ENCODE data around the gene KRT3.

The KRT3 gene

DNA sequence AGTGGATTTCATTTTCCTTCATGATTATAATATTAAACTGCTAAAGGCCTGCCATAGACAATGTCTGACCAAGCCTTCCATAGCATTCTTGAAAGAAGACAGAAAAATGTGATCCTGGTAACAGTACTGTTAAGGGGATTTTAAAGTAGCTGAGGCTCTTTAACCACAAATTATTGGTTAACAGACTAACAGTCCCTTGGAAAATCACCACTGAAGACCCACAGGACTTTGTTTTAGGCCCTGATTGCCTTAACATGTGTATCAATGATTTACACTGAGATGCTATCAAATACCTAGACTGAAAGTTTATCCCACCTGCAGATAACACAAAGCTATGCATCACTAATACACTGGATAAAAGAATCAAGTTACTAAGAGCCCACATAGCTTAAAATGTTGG, 32.2 kb upstream of the KRT3 start:
- no peak for TF ChIP-seq ZC3H10 (CRISPR knock-in tag; IDR thresholded peaks at IDR 0.05)
- no peak for TF ChIP-seq ZFP3 (CRISPR knock-in tag; IDR thresholded peaks at IDR 0.05)
- no peak for TF ChIP-seq ZFP30 (CRISPR knock-in tag; IDR thresholded peaks at IDR 0.05)
- no peak for TF ChIP-seq ESRRG (CRISPR knock-in tag; IDR thresholded peaks at IDR 0.05)
- no peak for TF ChIP-seq TCF4 (CRISPR knock-in tag; IDR thresholded peaks at IDR 0.05; ENCODE audit: borderline replicate concordance)
- no peak for TF ChIP-seq OSR1 (CRISPR knock-in tag; IDR thresholded peaks at IDR 0.05)
- no peak for TF ChIP-seq RARB (CRISPR knock-in tag; IDR thresholded peaks at IDR 0.05)
- no peak for TF ChIP-seq PPARA (CRISPR knock-in tag; IDR thresholded peaks at IDR 0.05; ENCODE audit: borderline replicate concordance)
- TF ChIP-seq ZNF8 (CRISPR knock-in tag; IDR thresholded peaks at IDR 0.05): no peak
- TF ChIP-seq, protein P1, sequence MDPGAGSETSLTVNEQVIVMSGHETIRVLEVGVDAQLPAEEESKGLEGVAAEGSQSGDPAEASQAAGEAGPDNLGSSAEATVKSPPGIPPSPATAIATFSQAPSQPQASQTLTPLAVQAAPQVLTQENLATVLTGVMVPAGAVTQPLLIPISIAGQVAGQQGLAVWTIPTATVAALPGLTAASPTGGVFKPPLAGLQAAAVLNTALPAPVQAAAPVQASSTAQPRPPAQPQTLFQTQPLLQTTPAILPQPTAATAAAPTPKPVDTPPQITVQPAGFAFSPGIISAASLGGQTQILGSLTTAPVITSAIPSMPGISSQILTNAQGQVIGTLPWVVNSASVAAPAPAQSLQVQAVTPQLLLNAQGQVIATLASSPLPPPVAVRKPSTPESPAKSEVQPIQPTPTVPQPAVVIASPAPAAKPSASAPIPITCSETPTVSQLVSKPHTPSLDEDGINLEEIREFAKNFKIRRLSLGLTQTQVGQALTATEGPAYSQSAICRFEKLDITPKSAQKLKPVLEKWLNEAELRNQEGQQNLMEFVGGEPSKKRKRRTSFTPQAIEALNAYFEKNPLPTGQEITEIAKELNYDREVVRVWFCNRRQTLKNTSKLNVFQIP (CRISPR knock-in tag; IDR thresholded peaks at IDR 0.05; ENCODE audit: borderline replicate concordance, low read depth): no peak
- TF ChIP-seq, protein P2, sequence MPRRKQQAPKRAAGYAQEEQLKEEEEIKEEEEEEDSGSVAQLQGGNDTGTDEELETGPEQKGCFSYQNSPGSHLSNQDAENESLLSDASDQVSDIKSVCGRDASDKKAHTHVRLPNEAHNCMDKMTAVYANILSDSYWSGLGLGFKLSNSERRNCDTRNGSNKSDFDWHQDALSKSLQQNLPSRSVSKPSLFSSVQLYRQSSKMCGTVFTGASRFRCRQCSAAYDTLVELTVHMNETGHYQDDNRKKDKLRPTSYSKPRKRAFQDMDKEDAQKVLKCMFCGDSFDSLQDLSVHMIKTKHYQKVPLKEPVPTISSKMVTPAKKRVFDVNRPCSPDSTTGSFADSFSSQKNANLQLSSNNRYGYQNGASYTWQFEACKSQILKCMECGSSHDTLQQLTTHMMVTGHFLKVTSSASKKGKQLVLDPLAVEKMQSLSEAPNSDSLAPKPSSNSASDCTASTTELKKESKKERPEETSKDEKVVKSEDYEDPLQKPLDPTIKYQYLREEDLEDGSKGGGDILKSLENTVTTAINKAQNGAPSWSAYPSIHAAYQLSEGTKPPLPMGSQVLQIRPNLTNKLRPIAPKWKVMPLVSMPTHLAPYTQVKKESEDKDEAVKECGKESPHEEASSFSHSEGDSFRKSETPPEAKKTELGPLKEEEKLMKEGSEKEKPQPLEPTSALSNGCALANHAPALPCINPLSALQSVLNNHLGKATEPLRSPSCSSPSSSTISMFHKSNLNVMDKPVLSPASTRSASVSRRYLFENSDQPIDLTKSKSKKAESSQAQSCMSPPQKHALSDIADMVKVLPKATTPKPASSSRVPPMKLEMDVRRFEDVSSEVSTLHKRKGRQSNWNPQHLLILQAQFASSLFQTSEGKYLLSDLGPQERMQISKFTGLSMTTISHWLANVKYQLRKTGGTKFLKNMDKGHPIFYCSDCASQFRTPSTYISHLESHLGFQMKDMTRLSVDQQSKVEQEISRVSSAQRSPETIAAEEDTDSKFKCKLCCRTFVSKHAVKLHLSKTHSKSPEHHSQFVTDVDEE (CRISPR knock-in tag; IDR thresholded peaks at IDR 0.05): no peak
- TF ChIP-seq, protein P3, sequence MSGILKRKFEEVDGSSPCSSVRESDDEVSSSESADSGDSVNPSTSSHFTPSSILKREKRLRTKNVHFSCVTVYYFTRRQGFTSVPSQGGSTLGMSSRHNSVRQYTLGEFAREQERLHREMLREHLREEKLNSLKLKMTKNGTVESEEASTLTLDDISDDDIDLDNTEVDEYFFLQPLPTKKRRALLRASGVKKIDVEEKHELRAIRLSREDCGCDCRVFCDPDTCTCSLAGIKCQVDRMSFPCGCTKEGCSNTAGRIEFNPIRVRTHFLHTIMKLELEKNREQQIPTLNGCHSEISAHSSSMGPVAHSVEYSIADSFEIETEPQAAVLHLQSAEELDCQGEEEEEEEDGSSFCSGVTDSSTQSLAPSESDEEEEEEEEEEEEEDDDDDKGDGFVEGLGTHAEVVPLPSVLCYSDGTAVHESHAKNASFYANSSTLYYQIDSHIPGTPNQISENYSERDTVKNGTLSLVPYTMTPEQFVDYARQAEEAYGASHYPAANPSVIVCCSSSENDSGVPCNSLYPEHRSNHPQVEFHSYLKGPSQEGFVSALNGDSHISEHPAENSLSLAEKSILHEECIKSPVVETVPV (CRISPR knock-in tag; IDR thresholded peaks at IDR 0.05): no peak
- TF ChIP-seq, protein P4, sequence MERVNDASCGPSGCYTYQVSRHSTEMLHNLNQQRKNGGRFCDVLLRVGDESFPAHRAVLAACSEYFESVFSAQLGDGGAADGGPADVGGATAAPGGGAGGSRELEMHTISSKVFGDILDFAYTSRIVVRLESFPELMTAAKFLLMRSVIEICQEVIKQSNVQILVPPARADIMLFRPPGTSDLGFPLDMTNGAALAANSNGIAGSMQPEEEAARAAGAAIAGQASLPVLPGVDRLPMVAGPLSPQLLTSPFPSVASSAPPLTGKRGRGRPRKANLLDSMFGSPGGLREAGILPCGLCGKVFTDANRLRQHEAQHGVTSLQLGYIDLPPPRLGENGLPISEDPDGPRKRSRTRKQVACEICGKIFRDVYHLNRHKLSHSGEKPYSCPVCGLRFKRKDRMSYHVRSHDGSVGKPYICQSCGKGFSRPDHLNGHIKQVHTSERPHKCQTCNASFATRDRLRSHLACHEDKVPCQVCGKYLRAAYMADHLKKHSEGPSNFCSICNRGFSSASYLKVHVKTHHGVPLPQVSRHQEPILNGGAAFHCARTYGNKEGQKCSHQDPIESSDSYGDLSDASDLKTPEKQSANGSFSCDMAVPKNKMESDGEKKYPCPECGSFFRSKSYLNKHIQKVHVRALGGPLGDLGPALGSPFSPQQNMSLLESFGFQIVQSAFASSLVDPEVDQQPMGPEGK (CRISPR knock-in tag; IDR thresholded peaks at IDR 0.05; ENCODE audit: borderline replicate concordance): no peak
- TF ChIP-seq GLIS3 (CRISPR knock-in tag; IDR thresholded peaks at IDR 0.05): no peak
- no peak for TF ChIP-seq ISL1 (CRISPR knock-in tag; IDR thresholded peaks at IDR 0.05)
- no peak for TF ChIP-seq BACH2 (CRISPR knock-in tag; IDR thresholded peaks at IDR 0.05; ENCODE audit: borderline replicate concordance)
- TF ChIP-seq, protein P5, sequence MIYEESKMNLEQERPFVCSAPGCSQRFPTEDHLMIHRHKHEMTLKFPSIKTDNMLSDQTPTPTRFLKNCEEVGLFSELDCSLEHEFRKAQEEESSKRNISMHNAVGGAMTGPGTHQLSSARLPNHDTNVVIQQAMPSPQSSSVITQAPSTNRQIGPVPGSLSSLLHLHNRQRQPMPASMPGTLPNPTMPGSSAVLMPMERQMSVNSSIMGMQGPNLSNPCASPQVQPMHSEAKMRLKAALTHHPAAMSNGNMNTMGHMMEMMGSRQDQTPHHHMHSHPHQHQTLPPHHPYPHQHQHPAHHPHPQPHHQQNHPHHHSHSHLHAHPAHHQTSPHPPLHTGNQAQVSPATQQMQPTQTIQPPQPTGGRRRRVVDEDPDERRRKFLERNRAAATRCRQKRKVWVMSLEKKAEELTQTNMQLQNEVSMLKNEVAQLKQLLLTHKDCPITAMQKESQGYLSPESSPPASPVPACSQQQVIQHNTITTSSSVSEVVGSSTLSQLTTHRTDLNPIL (CRISPR knock-in tag; IDR thresholded peaks at IDR 0.05; ENCODE audit: low read depth): no peak
- TF ChIP-seq ZNF565 (CRISPR knock-in tag; conservative IDR thresholded peaks at IDR 0.05; ENCODE audit: low read depth): no peak
- no peak for ATAC-seq

DNA sequence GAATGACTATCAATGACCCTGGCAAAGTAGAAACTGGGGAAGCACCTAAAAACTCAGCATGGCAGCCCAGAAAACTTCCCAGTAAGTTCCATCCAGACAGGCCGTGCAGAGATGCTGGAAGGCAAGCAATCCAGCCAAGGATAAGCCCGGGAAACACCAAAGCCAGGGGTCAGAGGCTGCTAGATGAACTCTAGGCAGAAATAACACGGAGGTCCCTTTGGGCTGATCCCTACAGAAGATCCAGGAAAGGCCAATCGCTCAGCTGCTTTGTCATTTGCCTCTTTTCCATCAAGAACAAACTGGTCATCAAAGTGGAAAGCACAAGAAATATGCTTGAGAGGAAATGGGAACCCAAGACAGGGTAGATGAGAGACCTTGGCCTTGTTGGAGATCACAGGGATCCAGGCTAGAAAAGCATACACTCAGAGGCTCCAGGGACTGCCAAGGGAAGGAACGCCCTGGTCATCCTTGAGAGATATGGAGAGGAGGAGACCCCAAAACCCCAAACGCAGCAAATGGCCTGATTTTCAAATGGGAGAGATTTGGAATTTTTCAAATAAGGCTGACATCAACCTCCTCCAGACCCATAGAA, 31.7 kb upstream of the KRT3 start:
- ATAC-seq: no peak
- no peak for TF ChIP-seq ESRRG (CRISPR knock-in tag; IDR thresholded peaks at IDR 0.05)
- TF ChIP-seq SNAI2 (CRISPR knock-in tag; IDR thresholded peaks at IDR 0.05): no peak
- TF ChIP-seq ZNF8 (CRISPR knock-in tag; IDR thresholded peaks at IDR 0.05): no peak
- TF ChIP-seq, protein P5 (CRISPR knock-in tag; IDR thresholded peaks at IDR 0.05; ENCODE audit: low read depth): no peak
- TF ChIP-seq ISL1 (CRISPR knock-in tag; IDR thresholded peaks at IDR 0.05): no peak
- TF ChIP-seq ZC3H10 (CRISPR knock-in tag; IDR thresholded peaks at IDR 0.05): no peak
- no peak for TF ChIP-seq RARB (CRISPR knock-in tag; IDR thresholded peaks at IDR 0.05)
- TF ChIP-seq, protein P2 (CRISPR knock-in tag; IDR thresholded peaks at IDR 0.05): no peak
- TF ChIP-seq TOX (CRISPR knock-in tag; IDR thresholded peaks at IDR 0.05; ENCODE audit: borderline replicate concordance): no peak
- TF ChIP-seq, protein P1 (CRISPR knock-in tag; IDR thresholded peaks at IDR 0.05; ENCODE audit: borderline replicate concordance, low read depth): no peak
- TF ChIP-seq, protein P4 (CRISPR knock-in tag; IDR thresholded peaks at IDR 0.05; ENCODE audit: borderline replicate concordance): no peak
- TF ChIP-seq ARNTL (CRISPR knock-in tag; IDR thresholded peaks at IDR 0.05; ENCODE audit: borderline replicate concordance, low read depth): no peak
- no peak for TF ChIP-seq ZFP30 (CRISPR knock-in tag; IDR thresholded peaks at IDR 0.05)

Data from SK-N-SH treated with all-trans-retinoic acid at 6 μM for 48 hours (cell line).